B cell (primary cell): ENCODE measurements around the gene OSCAR.

ENCODE experiments used
- EZH2 ChIP-seq: IDR thresholded peaks from 2 replicates; pipeline ENCODE4 v1.6.1; 2012; ENCODE audit warnings: borderline replicate concordance, low read depth, mild to moderate bottlenecking, moderate library complexity, low read length; ENCODE audit not compliant: insufficient read depth, poor library complexity, severe bottlenecking
- TF ChIP-seq, protein P1 (sequence below): fragments of 200-600 bp; IDR thresholded peaks from one replicate; pipeline ENCODE4 v1.8.0; 2022; ENCODE audit warnings: antibody characterized with exemption, mild to moderate bottlenecking

DNA sequence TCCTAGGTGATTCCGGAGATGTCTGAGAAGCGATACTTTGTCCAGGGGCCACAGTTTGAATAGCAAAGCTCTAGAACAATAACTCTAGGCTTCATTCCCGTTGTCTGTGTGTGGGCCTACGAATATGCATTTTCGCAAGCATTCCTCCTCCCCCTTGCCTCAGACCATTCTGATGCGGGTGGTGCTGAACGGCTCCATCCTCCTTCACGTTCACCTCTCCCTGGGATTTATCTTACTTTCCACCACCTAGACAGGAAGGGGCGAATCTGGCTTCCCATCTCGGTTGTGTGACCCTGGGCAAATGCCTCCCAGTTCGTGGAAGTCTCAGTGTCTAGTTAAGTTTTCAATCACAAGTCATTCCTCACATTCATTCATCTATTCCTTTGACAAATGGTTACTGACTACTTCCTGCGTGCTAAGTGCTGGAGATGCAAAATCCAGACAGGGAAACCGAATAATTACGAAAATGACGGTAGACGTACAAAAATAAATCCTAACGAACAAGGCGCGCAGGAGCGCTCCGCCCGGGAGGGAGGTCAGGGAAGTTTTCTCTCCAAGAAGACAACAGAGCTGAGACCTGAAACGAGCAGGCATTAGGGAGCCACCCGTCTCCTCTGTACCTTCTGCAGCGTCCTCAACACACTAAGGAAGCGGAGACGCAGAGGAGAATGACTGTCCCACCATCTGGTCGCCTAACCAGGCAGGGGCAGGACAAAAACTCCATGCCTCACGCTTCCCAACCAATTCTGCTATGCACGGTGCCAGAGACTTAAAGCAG is 35.7 kb upstream of the OSCAR start:
- TF ChIP-seq, protein P1, sequence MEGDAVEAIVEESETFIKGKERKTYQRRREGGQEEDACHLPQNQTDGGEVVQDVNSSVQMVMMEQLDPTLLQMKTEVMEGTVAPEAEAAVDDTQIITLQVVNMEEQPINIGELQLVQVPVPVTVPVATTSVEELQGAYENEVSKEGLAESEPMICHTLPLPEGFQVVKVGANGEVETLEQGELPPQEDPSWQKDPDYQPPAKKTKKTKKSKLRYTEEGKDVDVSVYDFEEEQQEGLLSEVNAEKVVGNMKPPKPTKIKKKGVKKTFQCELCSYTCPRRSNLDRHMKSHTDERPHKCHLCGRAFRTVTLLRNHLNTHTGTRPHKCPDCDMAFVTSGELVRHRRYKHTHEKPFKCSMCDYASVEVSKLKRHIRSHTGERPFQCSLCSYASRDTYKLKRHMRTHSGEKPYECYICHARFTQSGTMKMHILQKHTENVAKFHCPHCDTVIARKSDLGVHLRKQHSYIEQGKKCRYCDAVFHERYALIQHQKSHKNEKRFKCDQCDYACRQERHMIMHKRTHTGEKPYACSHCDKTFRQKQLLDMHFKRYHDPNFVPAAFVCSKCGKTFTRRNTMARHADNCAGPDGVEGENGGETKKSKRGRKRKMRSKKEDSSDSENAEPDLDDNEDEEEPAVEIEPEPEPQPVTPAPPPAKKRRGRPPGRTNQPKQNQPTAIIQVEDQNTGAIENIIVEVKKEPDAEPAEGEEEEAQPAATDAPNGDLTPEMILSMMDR = no peak
- no peak for TF ChIP-seq EZH2
